ENCODE measurements around the gene IGDCC3. TPM values are rescaled to one million over a fixed set of nuclear protein-coding genes. Genes with fewer than 3 reads are reported as not detected.

The IGDCC3 gene
- 1 to 10 TPM; 6.5 TPM for total RNA-seq
- polyA plus RNA-seq (ENCODE audit: insufficient read depth, low read depth, low replicate concordance) = 5.8 TPM
- long read RNA-seq, donor 1, full-length matches to known transcripts = 2 of 2 reads
- long read RNA-seq, donor 1, partial matches to known transcripts = 0 of 2 reads
- long read RNA-seq, donor 1, other reads (novel, unspliced or antisense) = 0 of 2 reads
- long read RNA-seq, donor 2 = 0 reads

DNA sequence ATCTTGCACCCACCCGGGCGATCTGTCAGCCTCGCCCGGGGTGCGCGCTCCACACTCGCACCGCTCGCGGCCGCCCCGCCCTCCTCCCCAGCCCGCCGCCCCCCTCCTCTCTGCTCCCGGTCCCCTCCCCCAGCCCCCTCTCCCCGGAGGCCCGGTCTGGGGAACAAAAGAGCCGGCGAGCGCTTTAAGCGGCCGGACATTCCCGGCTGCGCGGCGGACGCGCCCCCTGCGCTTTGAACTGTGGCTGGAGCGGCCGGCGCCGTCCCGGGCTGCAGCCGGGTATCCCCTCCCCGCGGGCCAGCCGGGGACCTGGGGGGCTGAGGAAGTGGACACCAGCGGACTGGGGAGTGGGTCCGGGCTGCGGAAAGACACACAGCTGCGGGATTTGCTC, at the start of gene IGDCC3:
Gene IGDCC3 (minus strand): TSS at position 27 of the 391 bp plus-strand sequence. CDS start 214 bp downstream, outside the sequence.
- Histone ChIP-seq H3K27me3 (no peaks in the 10 kb centered on the region), H3K27ac (no peak within 1 kb of the TSS)
- intact Hi-C loops (cut with DNase I; ENCODE audit: low total_unique reads) = no loop called here

DNA sequence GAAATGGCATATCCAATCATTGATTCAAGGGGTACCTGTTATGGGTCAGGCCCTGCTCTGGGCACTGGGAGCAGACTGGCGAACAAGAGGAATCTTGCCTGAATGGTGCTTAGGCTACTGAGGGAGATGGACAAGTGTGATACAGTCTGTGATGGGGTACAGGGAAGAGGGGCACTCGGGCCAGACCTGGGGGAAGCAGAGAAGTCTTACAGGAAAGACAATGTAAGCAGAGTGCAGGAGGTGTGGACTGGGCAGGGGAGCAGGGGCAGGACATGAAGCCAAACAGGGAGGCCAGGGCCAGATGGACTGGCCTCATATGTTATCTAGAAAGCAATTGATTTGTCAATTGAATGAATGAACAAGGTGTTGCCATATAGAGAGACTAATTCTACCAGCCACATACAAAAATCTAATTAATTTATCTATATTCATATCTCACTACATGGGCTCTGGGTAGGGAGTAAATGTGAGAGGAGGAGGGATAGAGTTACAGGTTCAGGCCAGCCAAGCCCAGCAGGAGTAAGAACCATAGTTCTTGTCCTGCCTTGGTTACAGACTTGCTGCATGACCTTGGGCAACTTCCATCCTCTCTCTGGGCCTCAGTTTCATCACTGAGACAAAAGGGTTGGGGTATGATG, 48.5 kb upstream of the IGDCC3 start:
- no peaks in the 10 kb centered on the region for H3K9me3 ChIP-seq
- 83 to 84% methylated on average over 2 of the region's 2 CpGs for WGBS, 2 donors
- no peak for TF ChIP-seq POLR2A (IDR thresholded peaks at IDR 0.05)
- TF ChIP-seq, protein P1, sequence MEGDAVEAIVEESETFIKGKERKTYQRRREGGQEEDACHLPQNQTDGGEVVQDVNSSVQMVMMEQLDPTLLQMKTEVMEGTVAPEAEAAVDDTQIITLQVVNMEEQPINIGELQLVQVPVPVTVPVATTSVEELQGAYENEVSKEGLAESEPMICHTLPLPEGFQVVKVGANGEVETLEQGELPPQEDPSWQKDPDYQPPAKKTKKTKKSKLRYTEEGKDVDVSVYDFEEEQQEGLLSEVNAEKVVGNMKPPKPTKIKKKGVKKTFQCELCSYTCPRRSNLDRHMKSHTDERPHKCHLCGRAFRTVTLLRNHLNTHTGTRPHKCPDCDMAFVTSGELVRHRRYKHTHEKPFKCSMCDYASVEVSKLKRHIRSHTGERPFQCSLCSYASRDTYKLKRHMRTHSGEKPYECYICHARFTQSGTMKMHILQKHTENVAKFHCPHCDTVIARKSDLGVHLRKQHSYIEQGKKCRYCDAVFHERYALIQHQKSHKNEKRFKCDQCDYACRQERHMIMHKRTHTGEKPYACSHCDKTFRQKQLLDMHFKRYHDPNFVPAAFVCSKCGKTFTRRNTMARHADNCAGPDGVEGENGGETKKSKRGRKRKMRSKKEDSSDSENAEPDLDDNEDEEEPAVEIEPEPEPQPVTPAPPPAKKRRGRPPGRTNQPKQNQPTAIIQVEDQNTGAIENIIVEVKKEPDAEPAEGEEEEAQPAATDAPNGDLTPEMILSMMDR (IDR thresholded peaks at IDR 0.05) = no peak
- peak; percentile 4 for DNase-seq
- intact Hi-C loops (cut with DNase I; ENCODE audit: low total_unique reads) = no loop called here
- H3K27ac ChIP-seq = no peak overlapping the region
- H3K27me3 ChIP-seq = no peaks in the 10 kb centered on the region
- H3K4me1 ChIP-seq = peaks cover 8% of the 10 kb centered on the region
- H3K4me3 ChIP-seq = no peak overlapping the region
- no peaks in the 10 kb centered on the region for H3K36me3 ChIP-seq (ENCODE audit: low read depth, missing control alignments)

More for the DNA sequence above, at the start of gene IGDCC3:
- TF ChIP-seq, protein P1 (IDR thresholded peaks at IDR 0.05) = no peak
- no peak for TF ChIP-seq POLR2A (IDR thresholded peaks at IDR 0.05)
- no peak for DNase-seq
- peaks cover 9% of the 10 kb centered on the region for H3K4me1 ChIP-seq
- 1% methylated on average over 27 of the region's 42 CpGs; no CpG with 5 or more reads in 1 of the 2 donors for WGBS, 2 donors
- H3K36me3 ChIP-seq (ENCODE audit: low read depth, missing control alignments) = no peaks in the 10 kb centered on the region
- H3K9me3 ChIP-seq = no peaks in the 10 kb centered on the region
- peak within 1 kb of the TSS; percentile 50 to 65 for H3K4me3 ChIP-seq

DNA sequence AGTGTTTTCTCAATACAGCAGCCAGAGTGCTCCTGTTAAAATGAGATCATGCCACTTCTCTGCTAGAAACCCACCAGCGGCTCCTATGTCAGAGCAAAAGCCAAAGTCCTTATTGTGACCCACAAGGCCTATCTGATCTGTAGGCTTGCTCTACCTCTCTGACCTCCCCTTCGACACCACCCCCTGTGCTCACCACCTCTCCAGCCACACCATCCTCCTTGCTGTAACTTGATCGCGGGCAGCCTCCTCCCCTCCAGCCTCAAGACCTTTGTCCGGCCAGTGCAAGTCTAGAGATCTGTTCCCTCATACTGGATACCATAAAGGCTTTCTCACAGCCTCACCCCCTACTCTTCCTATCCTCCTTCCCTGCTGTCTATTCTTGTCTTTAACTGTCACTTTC, 46.9 kb upstream of the IGDCC3 start:
- no peak for DNase-seq
- no peak for TF ChIP-seq POLR2A (IDR thresholded peaks at IDR 0.05)
- TF ChIP-seq, protein P1 (IDR thresholded peaks at IDR 0.05) = no peak
- Histone ChIP-seq H3K36me3 (ENCODE audit: low read depth, missing control alignments) (no peaks in the 10 kb centered on the region), H3K4me1 (peaks cover 16% of the 10 kb centered on the region), H3K9me3 (no peaks in the 10 kb centered on the region), H3K4me3 (no peak overlapping the region), H3K27me3 (no peaks in the 10 kb centered on the region), H3K27ac (no peak overlapping the region)
- intact Hi-C loops (cut with DNase I; ENCODE audit: low total_unique reads) = no loop called here
- 89 to 91% methylated on average over 5 of the region's 5 CpGs for WGBS, 2 donors

DNA sequence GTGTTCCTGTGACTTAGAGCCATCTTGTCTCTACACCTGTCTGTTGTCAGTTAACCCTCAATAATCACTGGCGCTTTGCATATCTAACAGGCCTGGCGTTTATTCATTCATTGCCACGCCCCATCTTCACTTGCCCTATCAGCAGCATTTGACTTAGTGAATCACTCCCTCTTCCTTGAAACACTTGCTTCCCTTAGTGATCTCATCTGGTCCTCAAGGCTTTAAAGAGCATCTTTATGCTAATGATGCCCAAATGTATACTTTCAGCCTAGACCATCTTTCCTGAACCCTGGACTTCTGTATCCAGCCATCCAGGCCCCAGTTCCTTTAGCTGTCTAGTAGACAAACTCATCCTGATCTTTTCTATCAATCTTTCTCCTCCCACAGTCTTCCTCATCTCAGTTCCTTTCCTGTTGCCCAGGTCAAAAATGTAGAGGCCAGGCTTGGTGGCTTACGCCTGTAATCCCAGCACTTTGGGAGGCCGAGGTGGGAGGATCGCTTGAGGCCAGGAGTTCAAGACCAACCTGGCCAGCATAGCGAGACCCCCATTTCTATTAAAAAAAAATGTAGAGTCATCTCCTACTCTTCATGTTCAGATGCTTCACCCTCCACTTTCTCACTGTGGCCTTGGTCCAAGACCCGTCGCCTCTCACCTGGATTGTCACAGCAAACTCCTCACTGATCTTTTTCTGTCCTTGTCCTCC, 46.3 kb upstream of the IGDCC3 start:
- WGBS, 2 donors = 78 to 85% methylated on average over 9 of the region's 9 CpGs

More for the DNA sequence above, 46.3 kb upstream of the IGDCC3 start:
- Histone ChIP-seq H3K27ac (no peak overlapping the region), H3K36me3 (ENCODE audit: low read depth, missing control alignments) (no peaks in the 10 kb centered on the region), H3K4me1 (peaks cover 16% of the 10 kb centered on the region), H3K4me3 (no peak overlapping the region), H3K9me3 (no peaks in the 10 kb centered on the region), H3K27me3 (no peaks in the 10 kb centered on the region)
- intact Hi-C loops (cut with DNase I; ENCODE audit: low total_unique reads) = no loop called here
- no peak for DNase-seq
- TF ChIP-seq, protein P1 (IDR thresholded peaks at IDR 0.05) = no peak
- no peak for TF ChIP-seq POLR2A (IDR thresholded peaks at IDR 0.05)

Data from testis (tissue), 5 donors.